Nephron progenitor cell (in vitro differentiated cells): ENCODE measurements around the gene CDS1.

Experiments used
- DNase-seq: peaks from one replicate; pipeline ENCODE4 v3.0.0; 2021
- H3K27ac Mint-ChIP-seq: 2 replicates; pipeline ENCODE4 v1.8.0; 2021; ENCODE audit warnings: mild to moderate bottlenecking, moderate library complexity, mixed read lengths
- H3K27me3 Mint-ChIP-seq: 2 replicates; pipeline ENCODE4 v1.8.0; 2021; ENCODE audit warnings: mild to moderate bottlenecking, low read depth, mixed read lengths; ENCODE audit not compliant: poor library complexity
- H3K36me3 Mint-ChIP-seq: 2 replicates; pipeline ENCODE4 v1.8.0; 2021; ENCODE audit warnings: low read depth, mixed read lengths
- H3K4me1 Mint-ChIP-seq: 2 replicates; pipeline ENCODE4 v1.8.0; 2021; ENCODE audit warnings: mixed read lengths
- H3K4me3 Mint-ChIP-seq: 2 replicates; pipeline ENCODE4 v1.8.0; 2021; ENCODE audit warnings: mild to moderate bottlenecking, moderate library complexity, mixed read lengths
- H3K9me3 Mint-ChIP-seq: 2 replicates; pipeline ENCODE4 v1.8.0; 2021; ENCODE audit warnings: mild to moderate bottlenecking, moderate library complexity, mixed read lengths
- TF ChIP-seq, protein P1 (sequence below): fragments of 200-600 bp; sonication (generic); IDR thresholded peaks from 2 replicates; pipeline ENCODE4 v1.5.0; 2021; ENCODE audit warnings: antibody characterized with exemption

The CDS1 gene

DNA sequence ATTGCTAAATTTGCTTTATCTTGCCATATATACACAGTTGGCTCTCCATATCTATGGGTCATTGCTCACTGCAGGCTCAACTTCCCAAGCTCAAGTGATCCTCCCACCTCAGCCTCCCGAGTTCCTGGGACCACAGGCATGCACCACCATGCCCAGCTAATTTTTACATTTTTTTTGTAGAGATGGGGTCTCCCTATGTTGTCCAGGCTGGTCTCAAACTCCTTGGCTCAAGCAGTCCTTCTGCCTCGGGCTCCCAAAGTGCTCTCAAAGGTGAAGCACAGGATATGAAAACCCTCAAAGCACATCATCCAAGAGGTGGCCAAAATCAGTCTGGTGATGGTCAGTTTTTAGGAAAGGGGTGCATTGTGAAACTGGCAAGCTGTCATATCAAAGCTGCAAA is 11.8 kb downstream of the CDS1 start:
- no peaks in the 10 kb centered on the region for H3K27me3 Mint-ChIP-seq
- DNase-seq: no peak
- TF ChIP-seq, protein P1, sequence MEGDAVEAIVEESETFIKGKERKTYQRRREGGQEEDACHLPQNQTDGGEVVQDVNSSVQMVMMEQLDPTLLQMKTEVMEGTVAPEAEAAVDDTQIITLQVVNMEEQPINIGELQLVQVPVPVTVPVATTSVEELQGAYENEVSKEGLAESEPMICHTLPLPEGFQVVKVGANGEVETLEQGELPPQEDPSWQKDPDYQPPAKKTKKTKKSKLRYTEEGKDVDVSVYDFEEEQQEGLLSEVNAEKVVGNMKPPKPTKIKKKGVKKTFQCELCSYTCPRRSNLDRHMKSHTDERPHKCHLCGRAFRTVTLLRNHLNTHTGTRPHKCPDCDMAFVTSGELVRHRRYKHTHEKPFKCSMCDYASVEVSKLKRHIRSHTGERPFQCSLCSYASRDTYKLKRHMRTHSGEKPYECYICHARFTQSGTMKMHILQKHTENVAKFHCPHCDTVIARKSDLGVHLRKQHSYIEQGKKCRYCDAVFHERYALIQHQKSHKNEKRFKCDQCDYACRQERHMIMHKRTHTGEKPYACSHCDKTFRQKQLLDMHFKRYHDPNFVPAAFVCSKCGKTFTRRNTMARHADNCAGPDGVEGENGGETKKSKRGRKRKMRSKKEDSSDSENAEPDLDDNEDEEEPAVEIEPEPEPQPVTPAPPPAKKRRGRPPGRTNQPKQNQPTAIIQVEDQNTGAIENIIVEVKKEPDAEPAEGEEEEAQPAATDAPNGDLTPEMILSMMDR: no peak
- H3K4me1 Mint-ChIP-seq: peaks cover 5% of the 10 kb centered on the region
- no peak overlapping the region for H3K27ac Mint-ChIP-seq
- no peaks in the 10 kb centered on the region for H3K36me3 Mint-ChIP-seq
- no peak overlapping the region for H3K4me3 Mint-ChIP-seq
- no peaks in the 10 kb centered on the region for H3K9me3 Mint-ChIP-seq

- H3K4me3 Mint-ChIP-seq: no peak overlapping the region
- DNase-seq: no peak
- TF ChIP-seq, protein P1: no peak
- H3K4me1 Mint-ChIP-seq: peaks cover 5% of the 10 kb centered on the region
- H3K27me3 Mint-ChIP-seq: no peaks in the 10 kb centered on the region
- H3K36me3 Mint-ChIP-seq: no peaks in the 10 kb centered on the region
- H3K27ac Mint-ChIP-seq: no peak overlapping the region
- no peaks in the 10 kb centered on the region for H3K9me3 Mint-ChIP-seq
Measured at GRCh38 chr4:84596826-84597225, 13.9 kb downstream of the CDS1 start.

DNA sequence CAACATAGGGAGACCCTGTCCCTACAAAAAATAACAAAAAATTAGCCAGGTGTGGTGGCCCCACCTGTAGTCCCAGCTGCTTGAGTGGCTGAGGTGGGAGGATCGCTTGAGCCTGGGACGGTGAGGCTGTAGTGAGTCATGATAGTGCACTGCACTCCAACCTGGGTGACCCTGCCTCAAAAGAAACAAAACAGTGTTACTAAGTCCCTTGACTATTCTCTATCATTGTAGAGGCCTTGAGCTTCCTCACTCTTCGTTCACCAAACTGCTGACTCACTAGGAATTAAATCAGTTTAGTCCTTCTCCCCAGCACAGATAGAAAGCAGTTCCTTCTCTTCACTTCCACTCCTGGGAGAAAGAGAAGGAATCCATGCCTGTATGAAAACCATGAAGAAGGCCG is 14.5 kb downstream of the CDS1 start:
- H3K9me3 Mint-ChIP-seq: no peaks in the 10 kb centered on the region
- no peak overlapping the region for H3K27ac Mint-ChIP-seq
- H3K4me3 Mint-ChIP-seq: no peak overlapping the region
- TF ChIP-seq, protein P1: no peak
- no peaks in the 10 kb centered on the region for H3K36me3 Mint-ChIP-seq
- H3K27me3 Mint-ChIP-seq: no peaks in the 10 kb centered on the region
- H3K4me1 Mint-ChIP-seq: peaks cover 5% of the 10 kb centered on the region
- no peak for DNase-seq

- H3K27ac Mint-ChIP-seq: no peak overlapping the region
- no peaks in the 10 kb centered on the region for H3K27me3 Mint-ChIP-seq
- DNase-seq: no peak
- no peak overlapping the region for H3K4me3 Mint-ChIP-seq
- TF ChIP-seq, protein P1: no peak
- H3K4me1 Mint-ChIP-seq: no peaks in the 10 kb centered on the region
- no peaks in the 10 kb centered on the region for H3K9me3 Mint-ChIP-seq
- peaks cover 3% of the 10 kb centered on the region for H3K36me3 Mint-ChIP-seq
Measured at GRCh38 chr4:84606645-84607044, 23.7 kb downstream of the CDS1 start.

DNA sequence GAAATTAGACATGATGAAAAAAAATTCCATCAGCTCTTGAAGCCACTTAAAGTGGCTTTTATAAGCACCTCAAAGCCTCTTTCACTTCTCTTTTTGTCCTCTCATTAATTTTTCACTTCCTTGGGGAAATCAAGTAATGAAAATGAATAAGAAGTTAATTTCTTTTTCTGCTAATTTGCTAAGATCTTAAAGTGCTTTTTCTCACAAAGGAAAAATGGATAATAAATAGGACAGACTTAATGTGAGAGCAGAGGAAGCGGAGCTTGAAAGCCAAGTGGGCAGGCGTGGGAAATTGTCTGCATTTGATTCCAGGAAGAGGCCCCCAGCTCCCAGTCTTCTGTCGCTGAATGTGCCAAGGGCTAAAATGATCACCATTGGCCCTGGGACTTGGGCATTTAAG is 28.6 kb downstream of the CDS1 start:
- TF ChIP-seq, protein P1: no peak
- no peak for DNase-seq
- H3K4me1 Mint-ChIP-seq: no peaks in the 10 kb centered on the region
- H3K4me3 Mint-ChIP-seq: no peak overlapping the region
- peaks cover 3% of the 10 kb centered on the region for H3K36me3 Mint-ChIP-seq
- no peak overlapping the region for H3K27ac Mint-ChIP-seq
- no peaks in the 10 kb centered on the region for H3K27me3 Mint-ChIP-seq
- no peaks in the 10 kb centered on the region for H3K9me3 Mint-ChIP-seq

- Mint-ChIP-seq H3K4me1 (no peaks in the 10 kb centered on the region), H3K27me3 (no peaks in the 10 kb centered on the region), H3K9me3 (no peaks in the 10 kb centered on the region), H3K27ac (no peak overlapping the region), H3K4me3 (no peak overlapping the region), H3K36me3 (no peaks in the 10 kb centered on the region)
- TF ChIP-seq, protein P1: no peak
- DNase-seq: no peak
Measured at GRCh38 chr4:84614891-84615290, 32.0 kb downstream of the CDS1 start.
